ENCODE measurements around the gene VWC2.

VWC2 gene

DNA sequence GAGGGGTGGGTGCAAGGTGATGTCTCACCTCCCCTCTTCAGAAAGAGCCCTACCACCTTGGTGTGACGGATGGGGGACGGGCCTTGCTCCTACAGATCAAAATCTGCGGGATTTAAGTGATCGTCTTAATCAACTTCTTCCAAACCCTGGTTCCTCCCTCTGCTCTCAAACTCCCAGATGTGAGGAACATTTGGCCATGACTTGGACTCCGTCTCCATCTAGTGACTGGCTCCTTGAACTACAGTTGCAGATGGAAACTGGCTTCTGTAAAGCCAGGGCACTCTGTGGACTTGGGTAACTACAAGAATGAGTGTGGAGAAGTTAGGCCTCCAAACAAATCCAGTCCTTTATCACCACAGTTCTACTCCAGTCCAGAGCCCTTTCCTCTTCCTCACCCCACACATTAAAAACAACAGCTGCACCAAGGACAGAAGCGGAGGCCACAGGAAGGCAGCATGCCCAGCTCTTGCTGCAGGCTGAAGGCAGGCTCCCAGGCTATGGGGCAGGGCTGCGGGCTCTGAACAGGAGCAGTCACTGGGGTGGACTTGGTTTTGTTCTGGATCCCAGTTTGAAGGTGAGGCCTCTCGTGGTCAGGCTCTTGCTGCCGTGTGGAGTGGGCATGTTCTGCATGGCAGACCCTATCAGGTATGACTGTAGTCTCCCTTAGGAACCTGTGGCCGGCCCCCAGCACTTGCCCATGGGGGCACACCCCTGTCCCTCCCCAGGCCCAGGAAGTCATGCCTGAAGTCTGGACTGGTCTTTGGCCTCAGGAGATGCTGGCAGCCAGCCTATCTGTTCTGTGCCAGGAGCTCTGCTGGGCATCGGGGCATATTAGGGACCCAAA, 79.4 kb downstream of the VWC2 start:
- no peak for DNase-seq

DNA sequence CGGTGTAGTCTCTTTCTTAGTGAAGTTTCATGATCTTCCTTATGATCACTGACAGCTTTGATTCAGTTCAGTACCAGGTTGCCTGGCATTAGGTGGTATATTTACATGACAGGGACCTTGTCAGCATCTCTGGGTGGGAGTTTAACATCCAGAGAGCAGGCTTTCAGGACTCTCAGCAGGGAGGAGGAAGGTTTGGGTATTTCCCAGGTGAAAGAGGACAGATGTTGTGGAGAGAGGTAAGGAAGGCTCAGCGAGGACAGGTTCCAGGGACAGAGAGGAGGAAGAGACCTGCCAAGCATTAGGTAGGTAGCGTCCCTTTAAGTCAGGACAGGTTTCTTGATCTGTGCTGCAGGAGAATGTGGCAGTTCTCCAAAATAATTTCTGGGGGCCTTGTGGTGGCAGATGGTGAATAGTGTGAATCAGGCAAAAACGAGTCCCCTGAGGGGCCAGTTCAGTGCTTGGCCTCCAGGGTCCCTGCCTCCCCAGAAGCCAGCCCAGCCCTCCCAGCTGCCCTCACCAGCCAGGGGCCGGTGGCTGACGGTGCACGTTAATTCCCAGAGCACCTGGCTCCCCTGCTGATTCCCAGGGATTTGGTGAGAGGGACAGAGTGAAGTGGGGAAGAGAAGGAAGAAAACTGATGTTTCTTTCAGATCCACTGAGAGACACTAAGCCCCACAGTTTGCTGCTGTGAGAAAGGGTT, 82.0 kb downstream of the VWC2 start:
- DNase-seq: no peak

DNA sequence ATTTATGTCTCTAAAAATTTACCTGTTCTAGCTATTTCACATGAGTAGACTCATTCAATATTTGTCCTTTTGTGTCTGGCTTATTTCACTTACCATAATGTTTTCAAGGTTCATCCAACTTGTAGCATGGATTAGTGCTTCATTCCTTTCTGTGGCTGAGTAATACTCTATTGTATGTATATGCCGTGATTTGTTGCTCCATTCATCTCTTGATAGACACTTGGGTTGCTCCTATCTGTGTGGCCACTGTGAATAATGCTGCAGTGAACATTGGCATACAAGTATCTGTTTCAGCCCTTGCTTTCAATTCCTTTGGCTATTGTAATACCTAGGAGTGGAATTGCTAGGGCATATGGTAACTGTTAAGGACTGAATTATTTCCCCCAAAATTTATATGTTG, 86.9 kb downstream of the VWC2 start:
- no peak for DNase-seq

DNA sequence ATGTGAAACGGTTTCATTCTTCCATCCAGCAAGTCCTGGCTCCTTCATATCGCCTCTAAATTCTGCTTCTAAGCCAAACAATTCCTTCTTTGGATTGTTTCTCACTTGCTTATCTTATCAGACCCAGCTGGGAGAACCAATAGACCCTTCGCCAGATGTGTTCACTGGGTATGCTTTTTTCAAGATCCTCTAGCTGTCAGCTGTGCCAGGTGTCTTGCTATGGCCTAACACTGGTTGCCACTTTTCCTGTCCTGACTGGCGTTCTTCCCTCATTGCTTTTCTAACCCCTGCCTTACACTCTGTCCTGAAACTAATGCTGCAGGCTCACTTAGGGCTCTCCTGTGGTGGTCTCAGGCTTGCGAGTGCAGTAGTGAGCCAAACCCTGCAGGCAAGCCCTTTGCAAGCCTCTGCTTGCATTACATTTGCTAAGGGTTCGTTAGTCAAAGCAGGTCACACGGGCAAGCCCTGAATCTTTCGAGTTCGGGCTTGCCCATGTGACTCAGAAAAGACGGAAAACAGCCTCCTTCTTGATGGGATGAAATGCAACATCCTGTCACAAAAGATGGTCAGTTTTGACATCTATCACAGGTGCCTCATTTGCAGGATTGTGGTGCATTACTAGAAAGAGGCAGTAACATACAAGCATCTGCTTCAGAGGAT, 92.8 kb downstream of the VWC2 start:
- no peak for DNase-seq

DNA sequence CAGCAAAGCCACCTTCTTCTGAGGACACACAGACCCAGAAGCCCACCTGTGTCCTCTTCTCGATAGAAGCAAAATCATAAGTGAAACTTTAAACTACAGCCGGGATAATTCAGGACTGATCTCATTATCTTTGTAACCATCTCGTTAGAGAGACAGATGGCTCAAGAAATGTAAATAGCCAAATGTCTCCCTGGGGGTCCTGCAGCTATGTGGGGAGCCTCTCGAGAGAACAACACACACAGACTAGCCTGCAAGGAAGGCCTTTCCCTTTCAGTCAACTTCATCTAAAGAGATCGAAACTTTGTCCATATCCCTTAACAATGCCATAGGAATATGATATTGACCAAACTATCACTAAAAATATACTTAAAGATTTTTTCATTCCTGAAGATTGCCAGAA, 93.5 kb downstream of the VWC2 start:
- DNase-seq: no peak

DNA sequence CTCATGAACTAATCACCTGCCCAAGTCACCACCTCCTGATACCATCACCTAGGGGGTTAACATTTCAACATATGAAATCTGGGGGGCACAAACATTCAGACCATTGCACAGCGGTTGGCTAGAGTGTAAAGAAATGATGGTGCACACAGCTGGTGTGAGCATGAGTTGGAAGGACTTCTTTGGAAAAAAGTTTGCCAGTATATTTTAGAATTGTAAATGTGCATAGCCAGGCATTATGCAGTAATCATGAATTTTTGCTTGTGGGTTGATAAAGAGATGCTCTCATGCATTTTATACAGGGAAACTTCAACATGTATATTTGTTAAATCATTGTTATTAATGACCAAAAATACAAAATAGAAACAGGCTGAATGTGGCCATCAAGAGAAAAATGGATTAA, 100.0 kb downstream of the VWC2 start:
- DNase-seq: no peak

DNA sequence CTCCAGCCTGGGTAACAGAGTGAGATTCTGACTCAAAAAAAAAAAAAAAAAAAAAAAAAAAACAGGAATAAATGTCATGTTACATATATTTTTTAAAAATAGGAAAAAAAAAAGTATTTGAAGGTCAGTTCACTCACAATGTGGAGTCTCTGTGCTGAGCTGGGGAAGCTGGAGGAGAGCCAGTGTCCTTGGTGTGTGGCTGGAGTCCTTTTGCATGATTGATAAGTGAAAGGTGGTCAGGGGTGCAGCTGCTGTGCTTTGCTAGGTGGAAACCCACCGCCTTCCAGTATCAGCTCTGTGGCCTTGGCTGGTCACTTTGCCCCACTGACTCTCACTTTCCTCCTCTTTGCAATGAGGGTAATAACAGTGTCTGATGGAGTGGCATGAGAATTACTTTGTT, 101.9 kb downstream of the VWC2 start:
- no peak for DNase-seq

DNA sequence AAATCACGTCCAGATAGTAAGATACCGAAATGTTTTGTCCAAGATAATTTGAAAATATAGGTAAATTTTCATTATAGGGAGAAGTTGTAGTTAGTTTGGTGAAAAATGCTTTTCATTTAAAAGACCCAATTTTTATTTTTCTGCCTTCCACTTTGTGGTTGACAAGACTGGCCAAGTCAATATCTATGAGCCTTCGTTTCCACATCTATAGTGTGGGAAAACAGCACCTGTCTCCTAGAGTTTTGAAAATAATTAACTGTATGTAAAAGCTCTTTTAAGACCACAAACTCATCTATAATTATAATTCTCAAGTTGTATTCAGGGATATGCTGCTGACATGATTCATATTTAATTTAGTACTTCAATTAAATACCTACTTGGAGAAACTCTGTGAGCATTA, 102.8 kb downstream of the VWC2 start:
- DNase-seq: no peak

DNA sequence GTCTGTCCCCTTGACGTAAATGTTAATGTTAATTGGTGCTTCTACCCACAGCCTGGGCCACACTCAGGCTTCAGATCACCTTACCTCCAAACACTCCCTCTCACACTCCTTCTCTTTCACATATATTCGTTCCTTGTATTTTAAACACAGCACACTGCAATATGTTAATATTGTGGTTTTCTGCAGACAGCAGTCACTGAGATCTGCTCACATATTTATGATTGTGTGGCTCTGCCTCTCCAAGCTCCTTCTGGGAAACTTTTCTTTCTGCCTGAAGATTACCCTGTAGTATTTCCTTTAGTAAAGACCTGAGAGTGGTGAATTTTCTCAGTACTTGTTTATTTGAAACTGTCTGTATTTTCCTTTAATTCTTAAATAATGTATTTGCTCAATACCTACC, 104.7 kb downstream of the VWC2 start:
- no peak for DNase-seq

DNA sequence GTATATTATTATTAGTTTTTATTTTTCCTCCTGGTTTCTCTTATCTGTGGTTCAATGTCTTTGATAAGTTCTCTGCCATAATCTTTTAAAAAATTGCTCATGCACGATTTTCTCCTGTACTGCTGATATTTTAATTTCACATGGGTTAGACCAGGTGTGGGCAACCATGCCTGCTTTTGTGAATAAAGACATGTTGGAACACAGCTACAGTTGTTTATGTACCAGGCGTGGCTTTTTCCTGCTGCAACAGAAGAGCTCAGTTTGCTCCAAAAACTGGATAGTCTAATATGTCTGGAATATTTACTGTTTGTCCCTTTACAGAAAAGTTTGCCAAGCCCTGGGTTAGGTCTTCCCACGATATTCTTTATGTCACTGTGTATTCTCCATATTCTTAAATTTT, 105.2 kb downstream of the VWC2 start:
- DNase-seq: no peak

DNA sequence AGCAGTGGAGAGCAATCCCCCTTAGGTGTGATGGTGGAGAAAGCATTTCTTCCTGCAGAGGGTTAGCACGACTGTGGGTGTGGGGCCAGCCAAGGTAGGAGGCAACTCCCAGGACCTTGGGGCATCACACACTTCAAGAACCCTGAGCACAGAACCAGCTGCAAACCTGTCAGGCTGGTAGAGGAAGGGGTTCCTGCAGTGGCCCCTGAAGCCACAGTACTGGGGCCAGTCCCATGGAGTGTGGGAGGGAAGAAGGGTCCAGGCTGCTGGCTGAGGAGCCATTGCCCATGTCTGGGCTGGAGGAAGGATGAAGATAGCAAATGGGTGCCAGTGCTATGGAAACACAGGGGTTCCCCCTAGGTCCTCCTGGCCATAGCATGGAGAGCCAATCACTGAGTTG, 110.5 kb downstream of the VWC2 start:
- no peak for DNase-seq

DNA sequence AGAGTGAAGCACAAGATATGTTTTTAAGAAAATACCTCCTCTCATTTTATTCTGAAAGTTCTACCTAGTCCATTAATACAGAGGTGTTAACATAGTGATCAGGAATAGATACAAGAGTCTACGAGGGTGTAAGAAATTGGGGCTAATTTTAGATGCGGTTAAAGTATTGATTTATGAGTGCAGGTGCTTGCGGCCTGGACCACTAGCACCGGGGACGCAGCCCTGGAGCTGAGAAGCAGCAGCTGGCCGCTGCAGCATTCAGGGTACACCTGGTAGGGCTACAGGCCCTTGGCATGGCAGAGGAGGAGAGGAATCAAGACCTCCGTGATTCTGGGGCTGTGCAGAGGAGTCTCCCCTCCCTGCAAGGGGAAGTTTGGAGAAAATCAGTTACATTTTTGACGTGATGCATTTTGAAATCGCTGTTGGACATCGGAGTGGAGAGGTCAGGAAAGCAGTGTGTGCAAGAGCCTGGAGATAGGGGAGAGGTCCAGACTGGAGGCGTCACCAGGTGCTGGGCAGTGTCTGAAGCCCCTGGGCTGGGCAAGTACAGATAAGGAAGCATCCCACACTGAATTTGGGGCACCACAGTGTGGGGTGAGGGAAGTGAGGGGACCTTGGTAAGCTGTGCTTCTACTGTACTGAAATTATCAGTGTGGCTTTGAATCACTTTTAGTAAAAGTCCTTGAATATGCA, 112.3 kb downstream of the VWC2 start:
- DNase-seq: no peak

DNA sequence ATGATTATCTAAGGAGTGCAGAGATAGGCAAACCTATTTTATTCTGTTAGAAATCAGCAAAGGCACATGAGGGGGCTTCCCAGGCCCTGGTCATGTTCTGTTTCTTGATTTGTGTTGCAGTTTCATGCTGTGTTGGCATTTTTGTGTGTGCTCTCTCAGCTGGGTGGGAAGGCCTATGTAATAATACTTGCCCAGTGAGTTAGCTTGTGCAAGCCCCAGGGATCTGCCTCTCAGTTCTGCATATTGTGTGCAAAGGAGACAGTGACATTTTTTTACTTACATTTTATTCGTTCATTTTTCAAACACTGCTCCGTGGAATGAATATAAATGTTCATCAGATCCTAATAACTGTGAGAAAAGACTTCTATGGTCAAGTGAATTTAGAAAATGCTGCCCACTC, 119.0 kb downstream of the VWC2 start:
- DNase-seq: no peak

DNA sequence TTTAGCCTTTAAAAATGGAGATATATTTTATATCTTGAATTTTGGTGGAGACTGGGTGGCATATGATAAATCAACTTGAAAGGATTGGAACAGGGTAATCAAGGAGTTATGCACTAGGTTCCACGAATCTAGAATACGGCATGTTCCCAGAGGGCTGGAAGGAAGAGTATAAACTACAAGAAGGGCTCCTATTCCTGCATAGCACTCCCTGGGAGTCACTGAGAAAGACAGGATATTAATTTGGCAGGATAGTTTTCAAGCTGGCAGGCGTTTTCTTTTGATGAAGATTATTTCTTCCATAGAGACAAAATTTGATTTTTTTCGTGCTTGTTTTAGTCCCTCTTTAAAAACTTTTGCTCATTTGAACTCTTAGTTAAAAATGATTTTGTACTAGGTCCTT, 119.7 kb downstream of the VWC2 start:
- no peak for DNase-seq

DNA sequence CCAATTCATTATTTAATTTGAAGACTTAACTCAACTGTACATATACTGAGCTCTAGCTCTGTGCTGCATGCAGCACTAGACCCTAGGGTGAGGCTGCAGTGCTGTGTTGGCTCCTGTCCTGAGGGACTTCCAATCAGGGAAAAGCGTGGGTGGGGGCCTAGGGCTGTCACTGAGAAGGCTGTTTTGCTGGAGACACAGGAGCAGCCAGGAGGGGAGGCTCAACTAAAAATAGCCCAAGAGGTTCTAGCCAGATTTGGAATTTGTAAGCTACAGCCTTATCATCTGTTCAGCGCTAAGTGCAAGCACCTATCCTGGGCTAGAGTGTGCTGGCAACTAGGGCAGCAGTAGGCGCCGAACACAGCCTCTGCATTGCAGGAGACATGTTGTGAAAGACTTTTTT, 121.1 kb downstream of the VWC2 start:
- DNase-seq: no peak

DNA sequence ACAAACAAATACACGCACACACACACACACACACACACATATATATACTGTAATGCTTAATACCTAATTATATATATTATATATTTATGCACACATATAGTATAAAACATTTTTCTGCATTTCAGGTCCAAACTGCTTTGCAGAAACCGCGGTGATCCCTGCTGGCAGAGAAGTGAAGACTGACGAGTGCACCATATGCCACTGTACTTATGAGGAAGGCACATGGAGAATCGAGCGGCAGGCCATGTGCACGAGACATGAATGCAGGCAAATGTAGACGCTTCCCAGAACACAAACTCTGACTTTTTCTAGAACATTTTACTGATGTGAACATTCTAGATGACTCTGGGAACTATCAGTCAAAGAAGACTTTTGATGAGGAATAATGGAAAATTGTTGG, 138.5 kb downstream of the VWC2 start:
- no peak for DNase-seq

DNA sequence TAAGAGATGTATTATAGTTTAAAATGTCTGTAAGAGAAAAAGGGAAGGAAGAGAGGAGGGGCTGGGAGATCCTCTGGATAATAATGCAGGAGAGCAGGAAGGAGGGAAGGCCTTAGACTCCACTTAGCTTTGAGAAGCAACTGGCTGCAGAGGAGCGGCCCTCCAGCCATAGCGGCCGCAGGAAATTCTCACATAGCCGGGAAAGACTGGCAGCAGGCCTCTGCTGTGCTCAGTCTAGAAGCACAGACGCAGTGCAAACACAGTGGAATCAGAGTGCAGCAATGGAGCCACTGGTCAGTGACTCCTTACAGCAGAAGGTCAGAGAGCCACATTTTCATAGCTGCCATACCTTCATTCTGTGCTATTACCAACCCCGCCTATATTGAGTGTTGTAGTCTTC, 153.3 kb downstream of the VWC2 start:
- DNase-seq: no peak

DNA sequence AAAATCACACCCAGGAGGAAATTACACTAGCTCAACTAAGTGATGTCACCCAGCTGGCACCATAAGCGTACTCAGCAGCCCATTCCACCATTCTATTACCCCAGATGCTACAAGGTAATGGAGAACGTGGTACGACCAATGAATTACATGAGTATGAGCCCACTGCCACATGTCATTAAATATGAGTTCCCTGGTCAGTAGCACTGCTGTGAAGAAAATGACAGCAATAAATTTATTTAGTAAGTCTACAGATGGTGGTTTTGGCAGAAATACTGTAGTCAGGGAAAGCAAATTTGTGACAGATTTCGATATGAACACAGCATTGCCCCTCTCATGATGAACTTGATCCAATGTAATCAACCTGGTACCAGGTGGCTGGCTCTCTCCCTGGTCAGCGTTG, 154.2 kb downstream of the VWC2 start:
- DNase-seq: no peak

DNA sequence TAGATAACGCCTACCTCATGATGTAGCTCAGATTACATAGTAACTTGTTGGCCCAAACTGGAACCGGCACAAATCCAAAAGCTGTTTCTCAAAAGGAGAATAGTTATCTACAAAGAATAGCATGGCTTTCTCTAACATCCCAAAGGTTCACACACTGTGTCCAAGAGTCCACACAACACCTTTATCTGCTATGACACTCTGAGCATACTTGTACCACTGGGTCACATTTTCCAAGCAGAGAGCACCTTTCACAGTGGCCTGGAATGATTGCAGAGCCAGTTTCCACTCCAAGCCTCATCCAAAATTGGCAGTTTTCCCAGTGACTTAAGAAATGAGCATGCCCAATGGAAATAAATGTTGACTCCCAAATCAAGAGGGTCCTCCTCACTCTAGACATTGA, 155.3 kb downstream of the VWC2 start:
- no peak for DNase-seq

DNA sequence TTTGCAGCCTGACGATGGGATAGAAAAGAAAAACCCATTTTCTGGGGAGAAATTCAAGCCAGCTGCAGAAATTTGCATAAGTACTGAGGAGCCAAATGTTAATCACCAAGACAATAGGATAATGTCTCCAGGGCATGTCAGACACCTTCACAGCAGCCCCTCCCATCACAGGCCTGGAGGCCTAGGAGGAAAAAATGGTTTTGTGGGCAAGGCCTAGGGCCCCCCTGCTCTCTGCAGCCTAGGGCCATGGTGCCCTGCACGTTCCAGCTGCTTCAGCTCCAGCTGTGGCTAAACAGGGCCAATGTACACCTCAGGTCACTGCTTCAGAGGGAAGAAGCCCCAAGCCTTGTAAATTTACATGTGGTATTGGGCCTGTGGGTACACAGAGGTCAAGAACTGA, 158.2 kb downstream of the VWC2 start:
- DNase-seq: no peak

DNA sequence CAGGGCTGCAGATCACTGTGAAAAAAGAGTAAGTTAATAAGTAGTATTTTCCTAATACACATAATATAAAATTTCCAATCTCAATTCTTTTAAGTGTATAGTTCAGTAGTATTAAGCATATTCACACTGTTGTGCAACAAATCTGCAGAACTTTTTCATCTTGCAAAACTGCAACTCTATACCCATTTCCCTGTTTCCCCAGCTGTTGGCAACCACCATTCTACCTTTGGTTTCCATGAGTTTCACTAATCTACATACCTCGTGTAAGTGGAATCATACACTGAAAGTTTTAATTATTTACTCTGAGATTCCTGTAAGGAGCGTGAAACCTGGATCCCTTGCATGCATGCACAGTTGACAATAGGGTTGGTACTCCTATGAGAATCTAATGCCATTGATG, 164.2 kb downstream of the VWC2 start:
- no peak for DNase-seq
